SHP77 (cell line): ENCODE data around the gene ZNF426.
"Not testable (repeated sequence)": the region's sequence is repeated elsewhere in the genome, so short reads cannot be mapped to it uniquely, and the experiment has no call there.

Experiments used
- DNase-seq, 2 experiments: peaks; one replicate each; lab custom pipeline; 2025; lab: John Stamatoyannopoulos, UW

Gene ZNF426

GRCh38 chr19:9538183-9539058, at the start of gene ZNF426:
TSS of gene ZNF426 (minus strand) at chr19:9538645. CDS start at chr19:9536232, 2,413 bp downstream.
- DNase-seq: peak; percentile 82 to 83

GRCh38 chr19:9586764-9587163, 48.3 kb upstream of the ZNF426 start:
- DNase-seq: peak; percentile 23 to 42

GRCh38 chr19:9584073-9584833, 45.8 kb upstream of the ZNF426 start, which contains the start of gene ZNF121:
TSS of gene ZNF121 (minus strand) at chr19:9584504. CDS start at chr19:9568097, 16,407 bp downstream.
- peak; percentile 79 to 86 for DNase-seq

- not testable (repeated sequence) for DNase-seq
Observed at GRCh38 chr19:9582081-9582725, 43.8 kb upstream of the ZNF426 start.

GRCh38 chr19:9580728-9581127, 42.3 kb upstream of the ZNF426 start:
- no peak for DNase-seq

- no peak for DNase-seq
Observed at GRCh38 chr19:9570255-9570654, 31.8 kb upstream of the ZNF426 start.

- DNase-seq: no peak
Observed at GRCh38 chr19:9566729-9567128, 28.3 kb upstream of the ZNF426 start.

- no peak for DNase-seq
Observed at GRCh38 chr19:9565900-9566705, 27.7 kb upstream of the ZNF426 start.

- no peak for DNase-seq
Observed at GRCh38 chr19:9552536-9553274, 14.3 kb upstream of the ZNF426 start.

- DNase-seq: no peak
Observed at GRCh38 chr19:9547870-9548269, 9.4 kb upstream of the ZNF426 start.

GRCh38 chr19:9541281-9541680, 2.8 kb upstream of the ZNF426 start:
- not testable (repeated sequence) for DNase-seq

GRCh38 chr19:9539921-9540320, 1.5 kb upstream of the ZNF426 start:
- DNase-seq: not testable (repeated sequence)

- not testable (repeated sequence) for DNase-seq
Observed at GRCh38 chr19:9539201-9539600, 756 bp upstream of the ZNF426 start.

GRCh38 chr19:9535934-9536333, 2.5 kb downstream of the ZNF426 start:
- DNase-seq: no peak

- DNase-seq: no peak
Observed at GRCh38 chr19:9531933-9532332, 6.5 kb downstream of the ZNF426 start.

- no peak for DNase-seq
Observed at GRCh38 chr19:9528757-9529336, 9.6 kb downstream of the ZNF426 start.

GRCh38 chr19:9523885-9524474, 14.5 kb downstream of the ZNF426 start:
- no peak for DNase-seq

- no peak for DNase-seq
Observed at GRCh38 chr19:9507285-9507684, 31.2 kb downstream of the ZNF426 start.

GRCh38 chr19:9500796-9501195, 37.6 kb downstream of the ZNF426 start:
- DNase-seq: no peak
